Measurements from ENCODE around the gene CERS6. TPM values are rescaled to one million over a fixed set of nuclear protein-coding genes. Genes with fewer than 3 reads are reported as not detected.
A peak's percentile ranks its signal among the peaks of the same experiment; 100 is the strongest.

The CERS6 gene
- total RNA-seq, 1 donor from 2014 or later = 27.7 TPM

- TF ChIP-seq CTCF (IDR thresholded peaks at IDR 0.05) (no peak), POLR2A (IDR thresholded peaks at IDR 0.05) (no peak), POLR2AphosphoS5 (IDR thresholded peaks at IDR 0.05; ENCODE audit: insufficient read depth in 1 of 2, low read depth in 1 of 2) (no peak)
- intact Hi-C loops (cut with DNase I) = no loop called here
Measured at GRCh38 chr2:168503901-168504300, 47.8 kb downstream of the CERS6 start.

GRCh38 chr2:168504323-168504722, 48.3 kb downstream of the CERS6 start:
- Histone ChIP-seq H3K27ac (no peak overlapping the region), H3K9me3 (no peaks in the 10 kb centered on the region), H3K4me1 (no peaks in the 10 kb centered on the region), H3K4me3 (no peak overlapping the region), H3K27me3 (no peaks in the 10 kb centered on the region), H3K36me3 (no peaks in the 10 kb centered on the region)
- TF ChIP-seq CTCF (IDR thresholded peaks at IDR 0.05) = no peak
- TF ChIP-seq POLR2A (IDR thresholded peaks at IDR 0.05) = no peak
- TF ChIP-seq POLR2AphosphoS5 (IDR thresholded peaks at IDR 0.05; ENCODE audit: insufficient read depth in 1 of 2, low read depth in 1 of 2) = no peak
- intact Hi-C loops (cut with DNase I) = no loop called here
- DNase-seq (ENCODE audit: extremely low spot score in 2 of 2) = no peak

More at GRCh38 chr2:168503901-168504300, 47.8 kb downstream of the CERS6 start:
- DNase-seq (ENCODE audit: extremely low spot score in 2 of 2) = no peak
- H3K4me3 ChIP-seq = no peak overlapping the region
- no peaks in the 10 kb centered on the region for H3K27me3 ChIP-seq
- no peaks in the 10 kb centered on the region for H3K36me3 ChIP-seq
- no peaks in the 10 kb centered on the region for H3K9me3 ChIP-seq
- no peaks in the 10 kb centered on the region for H3K4me1 ChIP-seq
- no peak overlapping the region for H3K27ac ChIP-seq

- TF ChIP-seq POLR2AphosphoS5 (IDR thresholded peaks at IDR 0.05; ENCODE audit: insufficient read depth in 1 of 2, low read depth in 1 of 2) (no peak), POLR2A (IDR thresholded peaks at IDR 0.05) (no peak), CTCF (IDR thresholded peaks at IDR 0.05) (no peak)
- H3K9me3 ChIP-seq = no peaks in the 10 kb centered on the region
- H3K27ac ChIP-seq = no peak overlapping the region
- intact Hi-C loops (cut with DNase I) = no loop called here
- no peak for DNase-seq (ENCODE audit: extremely low spot score in 2 of 2)
- no peaks in the 10 kb centered on the region for H3K27me3 ChIP-seq
- peaks cover 20% of the 10 kb centered on the region for H3K4me1 ChIP-seq
- no peaks in the 10 kb centered on the region for H3K36me3 ChIP-seq
- H3K4me3 ChIP-seq = no peak overlapping the region
Measured at GRCh38 chr2:168510125-168510756, 54.2 kb downstream of the CERS6 start.

- H3K27ac ChIP-seq = no peak overlapping the region
- intact Hi-C loops (cut with DNase I) = no loop called here
- TF ChIP-seq POLR2AphosphoS5 (IDR thresholded peaks at IDR 0.05; ENCODE audit: insufficient read depth in 1 of 2, low read depth in 1 of 2) (no peak), POLR2A (IDR thresholded peaks at IDR 0.05) (no peak), CTCF (IDR thresholded peaks at IDR 0.05) (no peak)
- no peaks in the 10 kb centered on the region for H3K9me3 ChIP-seq
- peaks cover 59% of the 10 kb centered on the region for H3K4me1 ChIP-seq
- H3K36me3 ChIP-seq = no peaks in the 10 kb centered on the region
- no peak overlapping the region for H3K4me3 ChIP-seq
- no peak for DNase-seq (ENCODE audit: extremely low spot score in 2 of 2)
- H3K27me3 ChIP-seq = no peaks in the 10 kb centered on the region
Measured at GRCh38 chr2:168514692-168515091, 58.6 kb downstream of the CERS6 start.

GRCh38 chr2:168515502-168515901, 59.4 kb downstream of the CERS6 start:
- H3K27ac ChIP-seq = peak overlapping the region; percentile 64
- intact Hi-C loops (cut with DNase I) = no loop called here

More at GRCh38 chr2:168515502-168515901, 59.4 kb downstream of the CERS6 start:
- Histone ChIP-seq H3K4me3 (no peak overlapping the region), H3K9me3 (no peaks in the 10 kb centered on the region), H3K36me3 (no peaks in the 10 kb centered on the region), H3K4me1 (peaks cover 61% of the 10 kb centered on the region), H3K27me3 (no peaks in the 10 kb centered on the region)
- no peak for DNase-seq (ENCODE audit: extremely low spot score in 2 of 2)
- TF ChIP-seq CTCF (IDR thresholded peaks at IDR 0.05) (no peak), POLR2AphosphoS5 (IDR thresholded peaks at IDR 0.05; ENCODE audit: insufficient read depth in 1 of 2, low read depth in 1 of 2) (peak in 1 of 2 donors; percentile 79)
